IMR-90 (cell line): Measurements from ENCODE around the gene FIGLA. TPM values are rescaled to one million over a fixed set of nuclear protein-coding genes. Genes with fewer than 3 reads are reported as not detected.

Experiments used
- ATAC-seq: fragments of 200-7000 bp; cut with Tn5 transposase; 2 replicates; pipeline ENCODE4 v1.9.1; 2020; ENCODE audit warnings: low read depth, mild to moderate bottlenecking, moderate library complexity
- BruUV-seq: library from RNA; stranded (reverse); fragments of 400-500 nt; replicated peaks from 2 replicates; lab custom pipeline; 2021; lab: Mats Ljungman, UMichigan
- CTCF ChIA-PET: fragments of 300-600 bp; formaldehyde crosslinking; extraction: SDS; loops from one replicate; lab custom pipeline; 2021; ENCODE audit warnings: antibody characterized with exemption; lab: Yijun Ruan, JAX
- POLR2A ChIA-PET: fragments of 300-600 bp; sonication (Branson Sonifier 250); formaldehyde crosslinking; loops from one replicate; lab custom pipeline; 2022; ENCODE audit warnings: antibody characterized with exemption; ENCODE audit not compliant: unreplicated experiment; lab: Charles Lee
- DNase-seq: peaks from one replicate; pipeline ENCODE4 v3.0.0; 2013
- H2AFZ ChIP-seq: replicated peaks from 2 replicates; pipeline ENCODE3; 2013; ENCODE audit warnings: low read length, mild to moderate bottlenecking; ENCODE audit not compliant: poor library complexity
- H2AK5ac ChIP-seq: 2 replicates; pipeline ENCODE4 v1.6.1; 2013; ENCODE audit warnings: low read depth, low read length, inconsistent platforms
- H2AK9ac ChIP-seq: replicated peaks from 2 replicates; pipeline ENCODE3; 2013; ENCODE audit warnings: mild to moderate bottlenecking, low read depth, low read length, moderate library complexity; ENCODE audit not compliant: poor library complexity
- H2BK120ac ChIP-seq: 2 replicates; pipeline ENCODE4 v1.6.1; 2013; ENCODE audit warnings: low read depth, low read length, inconsistent platforms
- H2BK15ac ChIP-seq: 3 replicates; pipeline ENCODE4 v1.6.1; 2013; ENCODE audit warnings: low read depth, low read length, inconsistent platforms
- H2BK20ac ChIP-seq: 2 replicates; pipeline ENCODE4 v1.6.1; 2013; ENCODE audit warnings: low read depth, mild to moderate bottlenecking, inconsistent platforms, low read length, moderate library complexity
- H2BK5ac ChIP-seq: 2 replicates; pipeline ENCODE4 v1.6.1; 2013; ENCODE audit warnings: mild to moderate bottlenecking, low read depth, low read length, inconsistent platforms; ENCODE audit not compliant: poor library complexity, severe bottlenecking
- H3K14ac ChIP-seq: replicated peaks from 2 replicates; pipeline ENCODE4 v1.6.1; 2013; ENCODE audit warnings: low read depth, low read length, inconsistent platforms
- H3K18ac ChIP-seq: 2 replicates; pipeline ENCODE4 v1.6.1; 2013; ENCODE audit warnings: low read depth, low read length, control low read depth
- H3K23ac ChIP-seq: 2 replicates; pipeline ENCODE4 v1.6.1; 2013; ENCODE audit warnings: low read depth, low read length, inconsistent platforms
- H3K27ac ChIP-seq: 2 replicates; pipeline ENCODE4 v1.5.1; 2013; ENCODE audit warnings: mild to moderate bottlenecking, control low read depth, low read length; ENCODE audit not compliant: insufficient read depth
- H3K27me3 ChIP-seq: 2 replicates; pipeline ENCODE4 v1.6.1; 2013; ENCODE audit warnings: low read length; ENCODE audit not compliant: control insufficient read depth, insufficient read depth
- H3K36me3 ChIP-seq: 2 replicates; pipeline ENCODE4 v1.6.1; 2013; ENCODE audit warnings: low read length, mixed read lengths; ENCODE audit not compliant: control insufficient read depth, insufficient read depth
- H3K4ac ChIP-seq: 2 replicates; pipeline ENCODE4 v1.6.1; 2013; ENCODE audit warnings: low read depth, low read length, inconsistent platforms
- H3K4me1 ChIP-seq: 2 replicates; pipeline ENCODE4 v1.6.1; 2013; ENCODE audit warnings: low read length, mixed read lengths; ENCODE audit not compliant: control insufficient read depth, insufficient read depth
- H3K4me2 ChIP-seq: 2 replicates; pipeline ENCODE4 v1.6.1; 2013; ENCODE audit warnings: low read depth, mild to moderate bottlenecking, control low read depth, low read length, moderate library complexity
- H3K4me3 ChIP-seq: 2 replicates; pipeline ENCODE4 v1.5.1; 2013; ENCODE audit warnings: low read depth, mild to moderate bottlenecking, control low read depth, low read length, moderate library complexity; ENCODE audit not compliant: insufficient read depth
- H3K56ac ChIP-seq: 2 replicates; pipeline ENCODE4 v1.6.1; 2013; ENCODE audit warnings: low read length, inconsistent platforms; ENCODE audit not compliant: insufficient read depth; ENCODE audit errors: extremely low read depth
- H3K79me1 ChIP-seq, 2 experiments: 2 replicates each; pipeline ENCODE4 v1.6.1; 2013; ENCODE audit warnings: low read length in 2 of 2, inconsistent platforms in 1 of 2, low read depth in 1 of 2
- H3K9ac ChIP-seq: 2 replicates; pipeline ENCODE4 v1.6.1; 2013; ENCODE audit warnings: low read depth, low read length, control low read depth
- H3K9me1 ChIP-seq: 2 replicates; pipeline ENCODE4 v1.6.1; 2013; ENCODE audit warnings: low read length, inconsistent platforms; ENCODE audit not compliant: insufficient read depth
- H3K9me3 ChIP-seq: 2 replicates; pipeline ENCODE4 v1.6.1; 2013; ENCODE audit warnings: low read length; ENCODE audit not compliant: control insufficient read depth, insufficient read depth
- H4K20me1 ChIP-seq: 2 replicates; pipeline ENCODE4 v1.6.1; 2013; ENCODE audit warnings: low read length, inconsistent platforms; ENCODE audit not compliant: insufficient read depth
- H4K5ac ChIP-seq: 2 replicates; pipeline ENCODE4 v1.6.1; 2013; ENCODE audit warnings: mild to moderate bottlenecking, low read depth, low read length, control low read depth
- H4K8ac ChIP-seq, 2 experiments: 2 replicates each; pipeline ENCODE4 v1.6.1; 2013; ENCODE audit warnings: low read depth in 2 of 2, low read length in 2 of 2, control low read depth in 1 of 2, inconsistent platforms in 1 of 2
- H4K91ac ChIP-seq: 2 replicates; pipeline ENCODE4 v1.6.1; 2013; ENCODE audit warnings: low read depth, low read length, inconsistent platforms; ENCODE audit not compliant: insufficient read depth
- BHLHE40 ChIP-seq: fragments of 150-350 bp; IDR thresholded peaks from 2 replicates; pipeline ENCODE4 v1.6.1; 2016; ENCODE audit warnings: mild to moderate bottlenecking, low read depth, low read length
- CEBPB ChIP-seq: IDR thresholded peaks from 2 replicates; pipeline ENCODE4 v1.6.1; 2012; ENCODE audit warnings: low read depth, low read length, improper control_type of control experiment
- CHD1 ChIP-seq: IDR thresholded peaks from 2 replicates; pipeline ENCODE4 v1.6.1; 2012; ENCODE audit warnings: low read depth, low read length, improper control_type of control experiment
- CTCF ChIP-seq: conservative IDR thresholded peaks from 2 replicates; pipeline ENCODE4 v1.5.1; 2012; ENCODE audit warnings: mild to moderate bottlenecking, low read depth, low read length, improper control_type of control experiment
- FOS ChIP-seq: fragments of 150-350 bp; IDR thresholded peaks from 2 replicates; pipeline ENCODE4 v1.6.1; 2016; ENCODE audit warnings: low read depth, low read length
- MAFK ChIP-seq: IDR thresholded peaks from 2 replicates; pipeline ENCODE4 v1.6.1; 2012; ENCODE audit warnings: low read depth, low read length, improper control_type of control experiment
- MAZ ChIP-seq: IDR thresholded peaks from 2 replicates; pipeline ENCODE4 v1.6.1; 2012; ENCODE audit warnings: low read depth, mild to moderate bottlenecking, low read length, improper control_type of control experiment, moderate library complexity, borderline replicate concordance
- MXI1 ChIP-seq: IDR thresholded peaks from 2 replicates; pipeline ENCODE4 v1.6.1; 2012; ENCODE audit warnings: low read depth, mild to moderate bottlenecking, low read length, moderate library complexity, borderline replicate concordance
- NFE2L2 ChIP-seq: fragments of 150-350 bp; IDR thresholded peaks from 2 replicates; pipeline ENCODE4 v1.6.1; 2016; ENCODE audit warnings: low read depth, mild to moderate bottlenecking, low read length
- POLR2A ChIP-seq: IDR thresholded peaks from 2 replicates; pipeline ENCODE4 v1.6.1; 2012; ENCODE audit warnings: mild to moderate bottlenecking, low read depth, low read length
- RAD21 ChIP-seq: IDR thresholded peaks from 2 replicates; pipeline ENCODE4 v1.6.1; 2012; ENCODE audit warnings: low read length, improper control_type of control experiment
- RCOR1 ChIP-seq: IDR thresholded peaks from 2 replicates; pipeline ENCODE4 v1.6.1; 2012; ENCODE audit warnings: mild to moderate bottlenecking, low read length, improper control_type of control experiment; ENCODE audit not compliant: insufficient replicate concordance
- RFX5 ChIP-seq: IDR thresholded peaks from 2 replicates; pipeline ENCODE4 v1.8.0; 2012; ENCODE audit warnings: low read depth, mild to moderate bottlenecking, low read length, moderate library complexity
- SMC3 ChIP-seq: fragments of 150-350 bp; IDR thresholded peaks from 2 replicates; pipeline ENCODE4 v1.6.1; 2016; ENCODE audit warnings: low read depth, mild to moderate bottlenecking, antibody characterized with exemption, low read length, moderate library complexity
- WGBS, 2 experiments: methylation state at CpG; one replicate each; pipeline versions ENCODE4 v1.1.5 to v1.1.7; 2013; ENCODE audit warnings: missing lambda C conversion rate in 2 of 2; ENCODE audit not compliant: insufficient read length in 1 of 2; ENCODE audit errors: extremely low coverage in 2 of 2; 5-methylcytosine and 5-hydroxymethylcytosine counted together
- dilution Hi-C: fragments of 300-500 bp; cut with HindIII; formaldehyde crosslinking; loops from one replicate; pipeline ENCODE4 v1.14.3; 2018; ENCODE audit warnings: low sequenced_read_pairs; ENCODE audit not compliant: unreplicated experiment
- in situ Hi-C: fragments of 300-500 bp; cut with MboI; formaldehyde crosslinking; loops from 3 replicates; pipeline ENCODE4 v1.14.3; 2019; ENCODE audit warnings: low sequenced_read_pairs, inconsistent platforms, mixed read lengths
- intact Hi-C: fragments of 100-400 bp; cut with micrococcal nuclease; formaldehyde crosslinking; loops from 2 replicates; pipeline ENCODE4 v1.10.0; 2022
- polyA plus RNA-seq, 3 experiments: library from polyadenylated mRNA; depleted of rRNA; stranded (reverse); fragments of >200 nt; gene quantifications; 2 replicates each; pipeline ENCODE4 v1.2.3, GENCODE V29; 2012; ENCODE audit warnings: low replicate concordance in 1 of 3
- total RNA-seq: library from RNA; depleted of rRNA; stranded (reverse); fragments of >200 nt; gene quantifications from 2 replicates; pipeline ENCODE4 v1.2.3, GENCODE V29; 2012
- TF ChIP-seq, protein P1 (sequence below): fragments of 150-350 bp; IDR thresholded peaks from 2 replicates; pipeline ENCODE4 v1.6.1; 2017; ENCODE audit warnings: mild to moderate bottlenecking, antibody characterized with exemption, low read length, low read depth
- TF ChIP-seq, protein P2 (sequence below): fragments of 150-350 bp; IDR thresholded peaks from 2 replicates; pipeline ENCODE4 v1.6.1; 2016; ENCODE audit warnings: low read depth, mild to moderate bottlenecking, low read length, moderate library complexity, borderline replicate concordance

The FIGLA gene
- total and polyA plus RNA-seq, 2 of the 4 experiments (the other 2 are of a cell fraction): not detected

GRCh38 chr2:70744397-70744796 is 46.0 kb downstream of the FIGLA start:
- H2BK5ac ChIP-seq: no peak overlapping the region
- H3K23ac ChIP-seq: no peak overlapping the region
- no peaks in the 10 kb centered on the region for H3K27me3 ChIP-seq
- no peak overlapping the region for H3K4me2 ChIP-seq
- no peaks in the 10 kb centered on the region for H3K36me3 ChIP-seq
- H2AK5ac ChIP-seq: no peak overlapping the region
- no peaks in the 10 kb centered on the region for H3K9me3 ChIP-seq
- WGBS, 2 experiments: 16% methylated on average over 2 of the region's 3 CpGs; no CpG with 5 or more reads in 1 of the 2 experiments
- TF ChIP-seq RFX5 (no peak), BHLHE40 (no peak), SMC3 (no peak), CTCF (no peak), CEBPB (no peak), RAD21 (no peak), CHD1 (no peak), FOS (no peak), MAZ (no peak), MXI1 (no peak), MAFK (no peak), RCOR1 (no peak), POLR2A (no peak), NFE2L2 (no peak)
- TF ChIP-seq, protein P1, sequence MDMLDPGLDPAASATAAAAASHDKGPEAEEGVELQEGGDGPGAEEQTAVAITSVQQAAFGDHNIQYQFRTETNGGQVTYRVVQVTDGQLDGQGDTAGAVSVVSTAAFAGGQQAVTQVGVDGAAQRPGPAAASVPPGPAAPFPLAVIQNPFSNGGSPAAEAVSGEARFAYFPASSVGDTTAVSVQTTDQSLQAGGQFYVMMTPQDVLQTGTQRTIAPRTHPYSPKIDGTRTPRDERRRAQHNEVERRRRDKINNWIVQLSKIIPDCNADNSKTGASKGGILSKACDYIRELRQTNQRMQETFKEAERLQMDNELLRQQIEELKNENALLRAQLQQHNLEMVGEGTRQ: no peak
- TF ChIP-seq, protein P2, sequence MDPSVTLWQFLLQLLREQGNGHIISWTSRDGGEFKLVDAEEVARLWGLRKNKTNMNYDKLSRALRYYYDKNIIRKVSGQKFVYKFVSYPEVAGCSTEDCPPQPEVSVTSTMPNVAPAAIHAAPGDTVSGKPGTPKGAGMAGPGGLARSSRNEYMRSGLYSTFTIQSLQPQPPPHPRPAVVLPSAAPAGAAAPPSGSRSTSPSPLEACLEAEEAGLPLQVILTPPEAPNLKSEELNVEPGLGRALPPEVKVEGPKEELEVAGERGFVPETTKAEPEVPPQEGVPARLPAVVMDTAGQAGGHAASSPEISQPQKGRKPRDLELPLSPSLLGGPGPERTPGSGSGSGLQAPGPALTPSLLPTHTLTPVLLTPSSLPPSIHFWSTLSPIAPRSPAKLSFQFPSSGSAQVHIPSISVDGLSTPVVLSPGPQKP: no peak
- no peak overlapping the region for H3K18ac ChIP-seq
- CTCF ChIA-PET: no interaction called here
- no peaks in the 10 kb centered on the region for H3K9me1 ChIP-seq
- H4K91ac ChIP-seq: no peak overlapping the region
- no peak overlapping the region for H3K56ac ChIP-seq
- no peak overlapping the region for H3K9ac ChIP-seq
- no peak for DNase-seq
- no peak overlapping the region for H3K27ac ChIP-seq
- POLR2A ChIA-PET: no interaction called here
- BruUV-seq: no TSS peak
- ATAC-seq: no peak
- no peak overlapping the region for H4K8ac ChIP-seq
- intact Hi-C loops (no loop called here), in situ Hi-C loops (no loop called here), dilution Hi-C loops (no loop called here)
- no peak overlapping the region for H2AFZ ChIP-seq
- no peak overlapping the region for H2BK120ac ChIP-seq
- no peak overlapping the region for H2BK20ac ChIP-seq
- no peak overlapping the region for H3K4me3 ChIP-seq
- no peak overlapping the region for H3K4ac ChIP-seq
- H2AK9ac ChIP-seq: no peak overlapping the region
- H3K4me1 ChIP-seq: no peaks in the 10 kb centered on the region
- H3K79me1 ChIP-seq: no peaks in the 10 kb centered on the region
- no peaks in the 10 kb centered on the region for H4K20me1 ChIP-seq
- no peak overlapping the region for H2BK15ac ChIP-seq
- H3K14ac ChIP-seq: no peak overlapping the region
- no peak overlapping the region for H4K5ac ChIP-seq
